NCI-H1105 treated with DMSO at 0.1 percent for 48 hours (cell line): ENCODE data around the gene KRT222.

Experiments
- DNase-seq: peaks from one replicate; lab custom pipeline; 2025; lab: John Stamatoyannopoulos, UW

KRT222 gene

GRCh38 chr17:40664582-40665333, at the start of gene KRT222:
Gene KRT222 (minus strand): TSS chr17:40665177. CDS start chr17:40665099, 78 bp downstream.
- no peak for DNase-seq

- no peak for DNase-seq
These were observed 49.5 kb upstream of the KRT222 start for GRCh38 chr17:40714473-40714872.

GRCh38 chr17:40707745-40708144, 42.8 kb upstream of the KRT222 start:
- no peak for DNase-seq

GRCh38 chr17:40705584-40705983, 40.6 kb upstream of the KRT222 start:
- no peak for DNase-seq

GRCh38 chr17:40703652-40704051, 38.7 kb upstream of the KRT222 start, which contains the start of gene KRT24:
Gene KRT24 (minus strand): TSS chr17:40703752. CDS start chr17:40703693, 59 bp downstream.
- DNase-seq: no peak

- DNase-seq: no peak
These were observed 37.3 kb upstream of the KRT222 start for GRCh38 chr17:40702271-40702670.

GRCh38 chr17:40699853-40700252, 34.9 kb upstream of the KRT222 start:
- no peak for DNase-seq

- no peak for DNase-seq
These were observed 34.4 kb upstream of the KRT222 start for GRCh38 chr17:40699371-40699770.

- peak; percentile 47 for DNase-seq
These were observed 32.3 kb upstream of the KRT222 start for GRCh38 chr17:40697297-40697696.

GRCh38 chr17:40696651-40697072, 31.7 kb upstream of the KRT222 start:
- peak; percentile 9 for DNase-seq

- no peak for DNase-seq
These were observed 31.0 kb upstream of the KRT222 start for GRCh38 chr17:40695874-40696472.

- no peak for DNase-seq
These were observed 29.6 kb upstream of the KRT222 start for GRCh38 chr17:40694584-40694983.

GRCh38 chr17:40687106-40687505, 22.1 kb upstream of the KRT222 start:
- no peak for DNase-seq

GRCh38 chr17:40686192-40686591, 21.2 kb upstream of the KRT222 start:
- no peak for DNase-seq

- DNase-seq: no peak
These were observed 16.0 kb upstream of the KRT222 start for GRCh38 chr17:40680998-40681397.

GRCh38 chr17:40679523-40679907, 14.5 kb upstream of the KRT222 start:
- DNase-seq: no peak

- DNase-seq: no peak
These were observed 14.0 kb upstream of the KRT222 start for GRCh38 chr17:40678902-40679522.

GRCh38 chr17:40675905-40676304, 10.9 kb upstream of the KRT222 start:
- DNase-seq: no peak

GRCh38 chr17:40672654-40673053, 7.7 kb upstream of the KRT222 start:
- no peak for DNase-seq

GRCh38 chr17:40671282-40671681, 6.3 kb upstream of the KRT222 start:
- DNase-seq: no peak

GRCh38 chr17:40666331-40666730, 1.4 kb upstream of the KRT222 start:
- DNase-seq: no peak

GRCh38 chr17:40663252-40663651, 1.7 kb downstream of the KRT222 start:
- DNase-seq: no peak

- no peak for DNase-seq
These were observed 5.1 kb downstream of the KRT222 start for GRCh38 chr17:40659911-40660310.
